RWPE2 (cell line): Measurements from ENCODE around the gene MPHOSPH10.

Experiments
- ATAC-seq: fragments of 200-7000 bp; cut with Tn5 transposase; 3 replicates; pipeline ENCODE4 v1.9.1; 2021; ENCODE audit warnings: low read depth
- DNase-seq: peaks from one replicate; pipeline ENCODE4 v3.0.0-alpha.2; 2020; ENCODE audit warnings: low spot score
- H3K27ac ChIP-seq: fragments of 450-650 bp; 2 replicates; pipeline ENCODE4 v1.5.1; 2017; ENCODE audit warnings: mild to moderate bottlenecking; ENCODE audit not compliant: poor library complexity, severe bottlenecking
- H3K27me3 ChIP-seq: fragments of 250-450 bp; sonication (Bioruptor Pico); 2 replicates; pipeline ENCODE4 v1.5.1; 2021; ENCODE audit warnings: mild to moderate bottlenecking, moderate library complexity; ENCODE audit not compliant: insufficient read depth, poor library complexity, severe bottlenecking
- H3K36me3 ChIP-seq: fragments of 250-450 bp; sonication (Bioruptor Pico); 2 replicates; pipeline ENCODE4 v1.5.1; 2020; ENCODE audit warnings: low read depth, mild to moderate bottlenecking, moderate library complexity
- H3K4me1 ChIP-seq: fragments of 250-450 bp; sonication (Bioruptor Pico); 2 replicates; pipeline ENCODE4 v1.5.1; 2021; ENCODE audit warnings: mild to moderate bottlenecking, moderate library complexity; ENCODE audit not compliant: insufficient read depth, poor library complexity, severe bottlenecking
- H3K4me3 ChIP-seq: fragments of 250-450 bp; sonication (Bioruptor Pico); 2 replicates; pipeline ENCODE4 v1.5.1; 2021; ENCODE audit warnings: mild to moderate bottlenecking, moderate library complexity; ENCODE audit not compliant: severe bottlenecking
- H3K9me3 ChIP-seq: fragments of 250-450 bp; sonication (Bioruptor Pico); 2 replicates; pipeline ENCODE4 v1.5.1; 2021; ENCODE audit warnings: mild to moderate bottlenecking, moderate library complexity; ENCODE audit not compliant: severe bottlenecking
- CTCF ChIP-seq: fragments of 450-650 bp; IDR thresholded peaks from one replicate; pipeline ENCODE4 v1.5.1; 2017; ENCODE audit warnings: mild to moderate bottlenecking, moderate library complexity; ENCODE audit not compliant: poor library complexity, severe bottlenecking

Gene MPHOSPH10

DNA sequence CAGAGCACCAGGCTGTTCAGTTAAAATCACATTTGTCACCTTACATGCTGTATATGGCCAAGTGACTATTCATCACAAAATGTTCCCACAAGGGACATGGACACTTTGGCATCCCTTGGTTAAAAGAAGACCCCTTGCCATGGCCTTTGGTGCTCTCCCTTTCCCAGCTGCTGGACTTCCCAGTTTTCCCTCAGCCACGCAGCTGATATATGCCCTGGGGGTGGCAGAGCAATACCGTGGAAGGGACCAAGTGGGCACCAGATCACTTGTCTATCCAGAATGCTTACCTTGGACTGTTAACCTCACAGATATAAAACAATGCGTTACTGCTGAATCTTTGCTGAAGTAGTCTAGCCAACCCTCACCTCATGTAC, 61.1 kb downstream of the MPHOSPH10 start:
- Histone ChIP-seq H3K27me3 (no peaks in the 10 kb centered on the region), H3K27ac (no peak overlapping the region), H3K9me3 (no peaks in the 10 kb centered on the region), H3K4me3 (no peak overlapping the region), H3K36me3 (no peaks in the 10 kb centered on the region), H3K4me1 (no peaks in the 10 kb centered on the region)
- DNase-seq (no peak), ATAC-seq (no peak)
- TF ChIP-seq CTCF, result peak; percentile 1
